Stomach (tissue), 9 donors: ENCODE results near the gene BSN. TPM values are rescaled to one million over a fixed set of nuclear protein-coding genes. Genes with fewer than 3 reads are reported as not detected.

ENCODE experiments used
- DNase-seq, 2 donors: peaks; one replicate each; pipeline versions ENCODE4 v3.0.0 to v3.0.0-alpha.2; 2013 to 2019
- H3K27ac ChIP-seq, 5 donors: fragments of 200-600 bp in 4 of 5; sonication (generic) in 4 of 5; one replicate each; pipeline ENCODE4 v1.5.1; 2013 to 2019; ENCODE audit warnings: mild to moderate bottlenecking in 1 of 5, moderate library complexity in 1 of 5
- H3K27me3 ChIP-seq, 3 donors: fragments of 200-600 bp; sonication (generic); one replicate each; pipeline ENCODE4 v1.5.1; 2017 to 2019; ENCODE audit warnings: mixed run types in 1 of 3
- H3K36me3 ChIP-seq, 4 donors: fragments of 200-600 bp; sonication (generic); 1 replicate in 3 of 4; 2 replicates in 1 of 4; pipeline ENCODE4 v1.5.1; 2016 to 2019
- H3K4me1 ChIP-seq, 4 donors: fragments of 200-600 bp; sonication (generic); one replicate each; pipeline ENCODE4 v1.5.1; 2016 to 2019
- H3K4me3 ChIP-seq, 4 donors: fragments of 200-600 bp; sonication (generic) in 3 of 4; one replicate each; pipeline ENCODE4 v1.5.1; 2016 to 2019; ENCODE audit warnings: mild to moderate bottlenecking in 1 of 4
- H3K9me3 ChIP-seq, 4 donors: fragments of 200-600 bp; sonication (generic); one replicate each; pipeline ENCODE4 v1.5.1; 2016 to 2019
- EP300 ChIP-seq: sonication (generic); formaldehyde crosslinking; IDR thresholded peaks from one replicate; pipeline ENCODE4 v1.6.1; 2017; ENCODE audit warnings: antibody characterized with exemption
- POLR2A ChIP-seq, 4 donors: fragments of 450-650 bp; IDR thresholded peaks; one replicate each; pipeline ENCODE4 v1.6.1; 2016; ENCODE audit warnings: antibody characterized with exemption in 4 of 4, control low read depth in 2 of 4, mild to moderate bottlenecking in 1 of 4, moderate library complexity in 1 of 4
- POLR2AphosphoS5 ChIP-seq, 3 donors: sonication (generic); formaldehyde crosslinking; IDR thresholded peaks; one replicate each; pipeline ENCODE4 v1.6.1; 2016; ENCODE audit warnings: antibody characterized with exemption in 3 of 3
- WGBS, 5 donors: extraction: QIAGEN DNeasy Blood & Tissue Kit in 3 of 5; methylation state at CpG; one replicate each; pipeline versions ENCODE4 v1.1.5 to v1.1.7; 2013 to 2018; 5-methylcytosine and 5-hydroxymethylcytosine counted together
- intact Hi-C: fragments of 100-400 bp; cut with DNase I; formaldehyde crosslinking; loops from one replicate; pipeline ENCODE4 v1.15.1; 2023; ENCODE audit warnings: low total_unique reads
- polyA plus RNA-seq, 3 donors: library from polyadenylated mRNA; stranded (reverse); fragments of 200-250 nt; gene quantifications; one replicate each; pipeline ENCODE4 v1.2.3, GENCODE V29; 2013
- total RNA-seq, 5 donors: library from RNA; depleted of rRNA; stranded (reverse); fragments of >200 nt; gene quantifications; one replicate each; pipeline versions ENCODE4 v1.1.0 to v1.2.3, GENCODE V29; 2014 to 2016
- TF ChIP-seq, protein P1 (sequence below), 7 experiments: fragments of 450-650 bp in 4 of 7; fragments of 200-600 bp in 3 of 7; sonication (generic) in 3 of 7; IDR thresholded peaks; one replicate each; pipeline ENCODE4 v1.5.1; 2016 to 2019; ENCODE audit warnings: antibody characterized with exemption in 7 of 7, control low read depth in 2 of 7, mild to moderate bottlenecking in 1 of 7
- donor health status: healthy with polysubstance abuse.
- donor health status: Bipolar disorder and iron deficiency.
- donor health status: healthy.

The BSN gene
- total and polyA plus RNA-seq, 8 donors: 0.03 to 4.5 (median 0.77) TPM; not detected in 2

GRCh38 chr3:49591615-49592014 lies 37.3 kb downstream of the BSN start:
- Histone ChIP-seq H3K9me3 (no peaks in the 10 kb centered on the region), H3K27me3 (no peaks in the 10 kb centered on the region), H3K4me3 (no peak overlapping the region), H3K4me1 (no peaks in the 10 kb centered on the region), H3K27ac (no peak overlapping the region), H3K36me3 (no peaks in the 10 kb centered on the region)
- 67 to 86% (median 75%) methylated on average over 3 of the region's 3 CpGs for WGBS, 5 donors
- intact Hi-C loops: no loop called here
- TF ChIP-seq POLR2A (IDR thresholded peaks at IDR 0.05): no peak
- TF ChIP-seq EP300: no peak
- TF ChIP-seq POLR2AphosphoS5 (IDR thresholded peaks at IDR 0.05): no peak
- TF ChIP-seq, protein P1, sequence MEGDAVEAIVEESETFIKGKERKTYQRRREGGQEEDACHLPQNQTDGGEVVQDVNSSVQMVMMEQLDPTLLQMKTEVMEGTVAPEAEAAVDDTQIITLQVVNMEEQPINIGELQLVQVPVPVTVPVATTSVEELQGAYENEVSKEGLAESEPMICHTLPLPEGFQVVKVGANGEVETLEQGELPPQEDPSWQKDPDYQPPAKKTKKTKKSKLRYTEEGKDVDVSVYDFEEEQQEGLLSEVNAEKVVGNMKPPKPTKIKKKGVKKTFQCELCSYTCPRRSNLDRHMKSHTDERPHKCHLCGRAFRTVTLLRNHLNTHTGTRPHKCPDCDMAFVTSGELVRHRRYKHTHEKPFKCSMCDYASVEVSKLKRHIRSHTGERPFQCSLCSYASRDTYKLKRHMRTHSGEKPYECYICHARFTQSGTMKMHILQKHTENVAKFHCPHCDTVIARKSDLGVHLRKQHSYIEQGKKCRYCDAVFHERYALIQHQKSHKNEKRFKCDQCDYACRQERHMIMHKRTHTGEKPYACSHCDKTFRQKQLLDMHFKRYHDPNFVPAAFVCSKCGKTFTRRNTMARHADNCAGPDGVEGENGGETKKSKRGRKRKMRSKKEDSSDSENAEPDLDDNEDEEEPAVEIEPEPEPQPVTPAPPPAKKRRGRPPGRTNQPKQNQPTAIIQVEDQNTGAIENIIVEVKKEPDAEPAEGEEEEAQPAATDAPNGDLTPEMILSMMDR (IDR thresholded peaks at IDR 0.05): no peak
- no peak for DNase-seq

DNA sequence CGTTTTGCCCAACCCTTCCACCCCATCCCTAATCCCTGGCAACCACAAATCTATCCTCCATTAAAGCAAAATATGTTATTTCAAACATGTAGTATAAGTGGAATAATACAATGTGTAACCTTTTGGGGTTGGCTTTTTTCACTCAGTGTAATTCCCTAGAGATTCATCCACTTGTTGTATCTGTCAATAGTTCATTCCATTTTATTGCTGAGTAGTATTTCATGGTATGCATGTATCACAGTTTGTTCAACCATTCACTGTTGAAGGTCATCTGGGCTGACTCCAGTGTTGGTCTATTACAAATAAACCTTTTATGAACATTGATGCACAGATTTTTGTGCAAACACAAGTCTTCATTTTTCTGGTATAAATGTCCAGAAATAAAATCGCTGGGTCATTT lies 38.8 kb downstream of the BSN start:
- Histone ChIP-seq H3K4me1 (no peaks in the 10 kb centered on the region), H3K27ac (no peak overlapping the region), H3K36me3 (no peaks in the 10 kb centered on the region), H3K27me3 (no peaks in the 10 kb centered on the region), H3K9me3 (no peaks in the 10 kb centered on the region), H3K4me3 (no peak overlapping the region)
- DNase-seq: no peak
- intact Hi-C loops: no loop called here
- 56 to 68% (median 58%) methylated on average over 2 of the region's 2 CpGs for WGBS, 5 donors
- TF ChIP-seq POLR2AphosphoS5 (IDR thresholded peaks at IDR 0.05) (no peak), EP300 (no peak), POLR2A (IDR thresholded peaks at IDR 0.05) (no peak)
- TF ChIP-seq, protein P1 (IDR thresholded peaks at IDR 0.05): no peak

- H3K4me3 ChIP-seq: no peak overlapping the region
- no peaks in the 10 kb centered on the region for H3K27me3 ChIP-seq
- no peaks in the 10 kb centered on the region for H3K36me3 ChIP-seq
- no peaks in the 10 kb centered on the region for H3K9me3 ChIP-seq
- H3K4me1 ChIP-seq: no peaks in the 10 kb centered on the region
- 71 to 100% (median 92%) methylated on average over 1 of the region's 1 CpG for WGBS, 5 donors
- intact Hi-C loops: no loop called here
- DNase-seq: no peak
- TF ChIP-seq, protein P1 (IDR thresholded peaks at IDR 0.05): no peak
- TF ChIP-seq POLR2A (IDR thresholded peaks at IDR 0.05) (no peak), POLR2AphosphoS5 (IDR thresholded peaks at IDR 0.05) (no peak), EP300 (no peak)
- no peak overlapping the region for H3K27ac ChIP-seq
These were observed 46.5 kb downstream of the BSN start for GRCh38 chr3:49600781-49601180.

DNA sequence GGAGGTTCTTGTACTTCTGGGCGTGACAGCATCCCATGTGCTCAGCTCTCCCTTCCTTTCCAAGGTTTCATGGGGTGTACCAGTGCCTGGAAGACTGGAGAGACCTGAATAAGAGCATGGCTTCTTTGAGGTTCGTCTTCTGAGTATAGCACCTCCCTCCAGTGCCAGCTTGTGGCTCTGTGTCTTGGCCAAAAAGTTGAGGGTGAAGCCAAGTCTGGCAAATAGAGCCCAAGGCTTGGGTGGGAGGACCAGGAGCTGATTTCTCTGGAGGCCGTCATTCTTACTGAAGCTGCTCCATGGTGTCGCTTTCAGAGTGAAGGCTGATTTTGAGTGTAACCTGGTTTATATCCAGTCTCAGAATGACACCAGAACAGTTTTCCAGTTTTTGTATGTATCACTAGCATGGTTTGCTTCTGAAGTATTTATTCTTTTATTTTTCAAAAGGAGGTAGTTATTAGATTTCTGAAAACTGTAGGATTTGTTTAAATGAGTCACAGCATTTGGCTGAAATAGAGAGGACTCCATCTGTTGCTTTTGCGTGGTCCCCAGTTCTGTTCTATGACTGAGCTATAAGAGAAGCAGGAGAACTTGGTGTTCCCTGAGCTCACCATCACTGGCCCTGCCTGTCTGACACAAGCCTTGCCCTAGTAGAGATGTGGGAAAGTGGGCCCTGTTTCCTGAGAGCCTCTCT lies 47.2 kb downstream of the BSN start:
- H3K36me3 ChIP-seq: no peaks in the 10 kb centered on the region
- no peak for DNase-seq
- no peak overlapping the region for H3K4me3 ChIP-seq
- no peak overlapping the region for H3K27ac ChIP-seq
- no peaks in the 10 kb centered on the region for H3K9me3 ChIP-seq
- H3K27me3 ChIP-seq: no peaks in the 10 kb centered on the region
- no peaks in the 10 kb centered on the region for H3K4me1 ChIP-seq
- intact Hi-C loops: no loop called here
- WGBS, 5 donors: 81 to 91% (median 84%) methylated on average over 5 of the region's 5 CpGs
- TF ChIP-seq, protein P1 (IDR thresholded peaks at IDR 0.05): no peak
- TF ChIP-seq POLR2AphosphoS5 (IDR thresholded peaks at IDR 0.05) (no peak), POLR2A (IDR thresholded peaks at IDR 0.05) (no peak), EP300 (no peak)
